BE2C (cell line): Measurements from ENCODE around the gene EFS.

Experiments used
- DNase-seq: peaks from one replicate; pipeline ENCODE4 v3.0.0-alpha.2; 2020
- H3K27me3 ChIP-seq: fragments of 250-450 bp; sonication (Bioruptor Pico); 2 replicates; pipeline ENCODE4 v1.5.1; 2020; ENCODE audit warnings: mild to moderate bottlenecking
- H3K36me3 ChIP-seq: fragments of 250-450 bp; sonication (Bioruptor Pico); 2 replicates; pipeline ENCODE4 v1.5.1; 2020; ENCODE audit warnings: mild to moderate bottlenecking
- H3K4me1 ChIP-seq: fragments of 250-450 bp; sonication (Bioruptor Pico); 2 replicates; pipeline ENCODE4 v1.5.1; 2020
- H3K4me3 ChIP-seq: 2 replicates; pipeline ENCODE4 v1.5.1; 2011; ENCODE audit warnings: low read depth, low read length
- H3K9me3 ChIP-seq: fragments of 250-450 bp; sonication (Bioruptor Pico); 2 replicates; pipeline ENCODE4 v1.5.1; 2020
- CTCF ChIP-seq: IDR thresholded peaks from 2 replicates; pipeline ENCODE4 v1.5.1; 2012; ENCODE audit warnings: mild to moderate bottlenecking, low read depth, low read length

Gene EFS

DNA sequence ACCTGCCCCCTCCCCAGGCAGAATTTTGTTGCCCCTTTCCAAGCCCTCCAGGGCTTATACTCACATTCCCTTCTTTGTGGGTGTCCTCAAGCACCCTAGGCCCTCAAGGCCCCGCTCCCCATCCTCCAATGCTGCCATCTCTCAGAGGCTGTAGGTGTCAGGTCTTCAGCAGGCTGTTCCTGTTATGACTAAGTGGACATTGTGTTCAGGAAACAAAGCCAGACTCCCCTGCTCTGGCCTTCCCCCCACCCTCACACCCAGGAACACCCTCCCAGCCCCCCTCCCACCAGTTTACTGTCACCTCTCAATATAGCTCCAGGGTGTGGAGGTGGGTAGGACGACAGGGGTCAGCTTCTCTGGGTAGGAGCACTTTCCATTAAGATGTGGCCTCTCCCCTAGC, 44.5 kb upstream of the EFS start:
- Histone ChIP-seq H3K4me1 (no peaks in the 10 kb centered on the region), H3K9me3 (no peaks in the 10 kb centered on the region), H3K27me3 (peaks cover 23% of the 10 kb centered on the region), H3K4me3 (no peak overlapping the region), H3K36me3 (no peaks in the 10 kb centered on the region)
- TF ChIP-seq CTCF = no peak
- DNase-seq = no peak

DNA sequence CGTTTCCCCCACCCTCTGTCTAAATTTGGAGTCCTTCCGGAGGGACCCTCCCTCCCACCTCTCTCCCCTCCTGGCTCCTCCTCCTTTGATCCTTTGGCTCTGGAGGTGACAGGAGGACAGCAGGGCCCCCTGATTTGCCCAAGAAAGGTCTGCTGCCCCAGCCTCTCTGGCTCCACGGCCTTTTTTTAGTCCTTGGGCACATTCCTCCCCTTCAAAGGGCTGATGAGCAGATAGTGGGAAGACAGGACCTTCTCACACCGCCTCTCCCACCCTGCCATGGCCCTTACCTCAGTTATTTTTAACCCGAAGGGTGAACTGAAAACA, 43.3 kb upstream of the EFS start:
- no peak for DNase-seq
- Histone ChIP-seq H3K4me1 (no peaks in the 10 kb centered on the region), H3K27me3 (peaks cover 30% of the 10 kb centered on the region), H3K4me3 (no peak overlapping the region), H3K9me3 (no peaks in the 10 kb centered on the region), H3K36me3 (no peaks in the 10 kb centered on the region)
- no peak for TF ChIP-seq CTCF

- no peak within 1 kb of the TSS for H3K4me3 ChIP-seq
- H3K36me3 ChIP-seq = no peaks in the 10 kb centered on the region
- no peak for DNase-seq
- no peak for TF ChIP-seq CTCF
- peaks cover 35% of the 10 kb centered on the region for H3K27me3 ChIP-seq
- H3K4me1 ChIP-seq = no peaks in the 10 kb centered on the region
- H3K9me3 ChIP-seq = no peaks in the 10 kb centered on the region
Measured at GRCh38 chr14:23407516-23408306, 42.7 kb upstream of the EFS start, which contains the start of gene MYH6. TSS of gene MYH6 (minus strand) at chr14:23408273. CDS start at chr14:23407223, 1,050 bp downstream.

DNA sequence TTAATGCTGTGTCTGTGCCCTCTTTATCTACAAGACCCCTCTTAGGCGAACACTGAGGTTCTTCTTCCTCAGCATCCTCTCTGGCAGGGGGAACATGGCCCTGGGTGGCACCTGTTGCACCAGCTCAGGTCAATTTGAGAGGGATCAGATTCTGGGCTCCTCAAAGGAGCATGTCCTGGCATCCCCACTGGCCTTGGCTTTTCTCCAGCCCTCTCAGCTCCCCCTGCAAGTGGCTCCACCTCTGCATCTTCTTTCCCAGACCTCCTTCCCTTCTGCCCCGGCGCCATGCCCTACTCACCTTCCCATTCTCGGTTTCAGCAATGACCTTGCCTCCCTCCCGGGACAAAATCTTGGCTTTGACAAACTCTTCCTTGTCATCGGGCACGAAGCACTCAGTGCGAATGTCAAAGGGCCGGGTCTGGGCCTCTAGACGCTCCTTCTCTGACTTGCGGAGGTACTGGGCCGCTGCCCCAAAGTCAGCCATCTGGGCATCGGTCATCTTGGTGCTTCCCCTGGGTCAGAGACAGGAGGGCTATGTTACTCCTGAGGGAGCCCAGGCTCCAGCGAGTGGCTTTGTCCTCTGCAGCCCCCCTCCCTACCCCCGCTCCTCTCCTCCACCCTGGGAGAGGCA, 41.9 kb upstream of the EFS start:
- no peak for TF ChIP-seq CTCF
- H3K4me3 ChIP-seq = no peak overlapping the region
- peaks cover 29% of the 10 kb centered on the region for H3K27me3 ChIP-seq
- no peaks in the 10 kb centered on the region for H3K4me1 ChIP-seq
- no peaks in the 10 kb centered on the region for H3K36me3 ChIP-seq
- no peak for DNase-seq
- H3K9me3 ChIP-seq = no peaks in the 10 kb centered on the region

GRCh38 chr14:23406244-23406643, 41.3 kb upstream of the EFS start:
- peaks cover 24% of the 10 kb centered on the region for H3K27me3 ChIP-seq
- H3K36me3 ChIP-seq = no peaks in the 10 kb centered on the region
- no peak for DNase-seq

More at GRCh38 chr14:23406244-23406643, 41.3 kb upstream of the EFS start:
- Histone ChIP-seq H3K4me1 (no peaks in the 10 kb centered on the region), H3K4me3 (no peak overlapping the region), H3K9me3 (no peaks in the 10 kb centered on the region)
- no peak for TF ChIP-seq CTCF
